ENCODE measurements around the gene TTLL7. TPM values are rescaled to one million over a fixed set of nuclear protein-coding genes. Genes with fewer than 3 reads are reported as not detected.

Gene TTLL7
- total and polyA plus RNA-seq, 9 of the 15 experiments (the other 6 are each of a cell fraction or from before 2014, with no cell fraction given), result 0.63 to 2.6 (median 1.7) TPM

GRCh38 chr1:83897516-83897915 lies 101.4 kb downstream of the TTLL7 start:
- no peak overlapping the region for H3K27ac ChIP-seq (ENCODE audit: extremely low read depth, low read depth, low read length)
- BruUV-seq (replicated peaks), result no TSS peak
- no peaks in the 10 kb centered on the region for H3K79me2 ChIP-seq (ENCODE audit: control insufficient read depth, insufficient read depth, low read length)
- ChIA-PET CTCF (ENCODE audit: low intra/inter-chr PET ratio) (no interaction called here), POLR2A (interaction anchor here (0.7 kb wide), 1 partner anchor 273 kb away, joined by 3 read pairs; no protein-coding TSS in a partner anchor)
- no peak for FAIRE-seq
- H3K36me3 ChIP-seq (ENCODE audit: control insufficient read depth, insufficient read depth, low read length), result no peaks in the 10 kb centered on the region
- no peak overlapping the region for H3K4me3 ChIP-seq
- no peaks in the 10 kb centered on the region for H4K20me1 ChIP-seq (replicated peaks; ENCODE audit: control insufficient read depth, insufficient read depth, low read length)
- H3K9ac ChIP-seq (ENCODE audit: insufficient read depth in 1 of 2, low read depth in 2 of 2, low read length in 2 of 2), result no peak overlapping the region
- in situ Hi-C loops (cut with MboI) (no loop called here), intact Hi-C loops (cut with micrococcal nuclease) (no loop called here)
- DNase-seq (ENCODE audit: extremely low read depth in 1 of 4, low spot score in 3 of 4), result no peak
- H2AFZ ChIP-seq (ENCODE audit: low read depth, low read length), result no peak overlapping the region
- peaks cover 0 to 7% of the 10 kb centered on the region in 2 experiments; a peak in 3 of 5 replicates for H3K4me1 ChIP-seq (replicated peaks in 1 of 2; ENCODE audit: control insufficient read depth in 2 of 2, insufficient read depth in 2 of 2, low read length in 2 of 2)
- H3K27me3 ChIP-seq (ENCODE audit: control insufficient read depth in 2 of 2, insufficient read depth in 2 of 2, low read length in 2 of 2), result no peaks in the 10 kb centered on the region
- H3K9me1 ChIP-seq (ENCODE audit: control insufficient read depth, insufficient read depth, low read length), result no peaks in the 10 kb centered on the region
- no peak overlapping the region for H3K4me2 ChIP-seq (ENCODE audit: insufficient read depth, low read length)
- H3K9me3 ChIP-seq (replicated peaks; ENCODE audit: control insufficient read depth, insufficient read depth, low read depth, low read length), result no peaks in the 10 kb centered on the region
- TF ChIP-seq FIP1L1 (IDR thresholded peaks at IDR 0.05; ENCODE audit: low read depth, low read length, poor library complexity, severe bottlenecking), result no peak
- TF ChIP-seq ZNF431 (CRISPR knock-in tag; IDR thresholded peaks at IDR 0.05), result no peak
- no peak for TF ChIP-seq ATF1 (CRISPR knock-in tag; IDR thresholded peaks at IDR 0.05)
- no peak for TF ChIP-seq ATF1 (tag; IDR thresholded peaks at IDR 0.05)
- 80% methylated on average over 1 of the region's 2 CpGs for WGBS (ENCODE audit: insufficient coverage, low coverage, missing lambda C conversion rate)
- no peak for ATAC-seq

GRCh38 chr1:83896299-83896698 lies 102.6 kb downstream of the TTLL7 start:
- WGBS (ENCODE audit: insufficient coverage, low coverage, missing lambda C conversion rate), result 7% methylated on average over 6 of the region's 6 CpGs
- Histone ChIP-seq H3K4me2 (ENCODE audit: insufficient read depth, low read length) (no peak overlapping the region), H2AFZ (ENCODE audit: low read depth, low read length) (no peak overlapping the region), H3K4me1 (replicated peaks in 1 of 2; ENCODE audit: control insufficient read depth in 2 of 2, insufficient read depth in 2 of 2, low read length in 2 of 2) (peaks cover 0 to 7% of the 10 kb centered on the region in 2 experiments; a peak in 3 of 5 replicates), H4K20me1 (replicated peaks; ENCODE audit: control insufficient read depth, insufficient read depth, low read length) (no peaks in the 10 kb centered on the region), H3K9ac (ENCODE audit: insufficient read depth in 1 of 2, low read depth in 2 of 2, low read length in 2 of 2) (no peak overlapping the region), H3K9me3 (replicated peaks; ENCODE audit: control insufficient read depth, insufficient read depth, low read depth, low read length) (no peaks in the 10 kb centered on the region), H3K36me3 (ENCODE audit: control insufficient read depth, insufficient read depth, low read length) (no peaks in the 10 kb centered on the region), H3K9me1 (ENCODE audit: control insufficient read depth, insufficient read depth, low read length) (no peaks in the 10 kb centered on the region), H3K4me3 (no peak overlapping the region), H3K27ac (ENCODE audit: extremely low read depth, low read depth, low read length) (no peak overlapping the region), H3K79me2 (ENCODE audit: control insufficient read depth, insufficient read depth, low read length) (no peaks in the 10 kb centered on the region), H3K27me3 (ENCODE audit: control insufficient read depth in 2 of 2, insufficient read depth in 2 of 2, low read length in 2 of 2) (no peaks in the 10 kb centered on the region)
- POLR2A ChIA-PET, result no interaction called here
- CTCF ChIA-PET (ENCODE audit: low intra/inter-chr PET ratio), result interaction anchor here (0.6 kb wide), 1 partner anchor 251 kb away, joined by 3 read pairs; no protein-coding TSS in a partner anchor
- no peak for TF ChIP-seq FOXP4 (CRISPR knock-in tag; IDR thresholded peaks at IDR 0.05; ENCODE audit: borderline replicate concordance)
- no peak for TF ChIP-seq PRMT5 (CRISPR knock-in tag; IDR thresholded peaks at IDR 0.05)
- no peak for TF ChIP-seq ZNF584 (CRISPR knock-in tag; IDR thresholded peaks at IDR 0.05; ENCODE audit: low read depth)
- TF ChIP-seq RCOR1 (IDR thresholded peaks at IDR 0.05; ENCODE audit: borderline replicate concordance in 1 of 2, low read depth in 2 of 2, low read length in 2 of 2), result no peak
- no peak for TF ChIP-seq CC2D1A (IDR thresholded peaks at IDR 0.05)
- TF ChIP-seq CREB3 (tag; conservative IDR thresholded peaks at IDR 0.05; ENCODE audit: low read depth), result no peak
- FAIRE-seq (no peak), ATAC-seq (no peak), DNase-seq (ENCODE audit: extremely low read depth in 1 of 4, low spot score in 3 of 4) (no peak)
- in situ Hi-C loops (cut with MboI), result no loop called here
- BruUV-seq (replicated peaks), result no TSS peak
- intact Hi-C loops (cut with micrococcal nuclease), result no loop called here
